ENCODE measurements around the gene FAM107B. TPM values are rescaled to one million over a fixed set of nuclear protein-coding genes. Genes with fewer than 3 reads are reported as not detected.

Gene FAM107B
- total and polyA plus RNA-seq, 2 of the 4 experiments (the other 2 are of a cell fraction) = 26.4 to 27.1 TPM

GRCh38 chr10:14616465-14616864 lies 158.2 kb downstream of the FAM107B start:
- WGBS, 2 experiments (ENCODE audit: extremely low coverage in 2 of 2, insufficient read length in 1 of 2) = 86% methylated on average over 1 of the region's 2 CpGs; no CpG with 5 or more reads in 1 of the 2 experiments
- H3K9me1 ChIP-seq (ENCODE audit: insufficient read depth, low read length) = no peaks in the 10 kb centered on the region; the same call in 1 of the 2 replicates
- H3K27me3 ChIP-seq (ENCODE audit: control insufficient read depth, insufficient read depth, low read length) = no peaks in the 10 kb centered on the region
- ChIA-PET POLR2A (ENCODE audit: unreplicated experiment) (no interaction called here), CTCF (no interaction called here)
- no peak overlapping the region for H3K56ac ChIP-seq (ENCODE audit: extremely low read depth, insufficient read depth, low read length)
- intact Hi-C loops (cut with micrococcal nuclease) (loop anchor here (5.0 kb wide), 1 partner anchor 36 kb away; no protein-coding TSS in a partner anchor), in situ Hi-C loops (cut with MboI; ENCODE audit: low sequenced_read_pairs) (no loop called here), dilution Hi-C loops (cut with HindIII; ENCODE audit: low sequenced_read_pairs, unreplicated experiment) (no loop called here)
- H3K9ac ChIP-seq (ENCODE audit: low read depth, low read length) = no peak overlapping the region
- no peak overlapping the region for H2AK9ac ChIP-seq (replicated peaks; ENCODE audit: low read depth, low read length, poor library complexity)
- H2BK15ac ChIP-seq (ENCODE audit: low read depth, low read length) = no peak overlapping the region
- no peak overlapping the region for H3K4me2 ChIP-seq (ENCODE audit: low read depth, low read length)
- no peak overlapping the region for H4K5ac ChIP-seq (ENCODE audit: low read depth, low read length)
- no peak overlapping the region for H3K4ac ChIP-seq (ENCODE audit: low read depth, low read length)
- no peaks in the 10 kb centered on the region for H3K9me3 ChIP-seq (ENCODE audit: control insufficient read depth, insufficient read depth, low read length)
- H4K91ac ChIP-seq (ENCODE audit: insufficient read depth, low read depth, low read length) = no peak overlapping the region
- DNase-seq (no peak), ATAC-seq (ENCODE audit: low read depth) (no peak)
- no peak overlapping the region for H2AFZ ChIP-seq (replicated peaks; ENCODE audit: low read length, poor library complexity)
- H2AK5ac ChIP-seq (ENCODE audit: low read depth, low read length) = no peak overlapping the region
- H3K27ac ChIP-seq (ENCODE audit: insufficient read depth, low read length) = no peak overlapping the region
- H3K18ac ChIP-seq (ENCODE audit: low read depth, low read length) = no peak overlapping the region
- no peak overlapping the region for H4K8ac ChIP-seq (ENCODE audit: low read depth in 2 of 2, low read length in 2 of 2)
- no peak overlapping the region for H3K14ac ChIP-seq (replicated peaks; ENCODE audit: low read depth, low read length)
- BruUV-seq (replicated peaks) = no TSS peak
- H3K36me3 ChIP-seq (ENCODE audit: control insufficient read depth, insufficient read depth, low read length) = no peaks in the 10 kb centered on the region
- H3K79me1 ChIP-seq (ENCODE audit: low read depth in 1 of 2, low read length in 2 of 2) = no peaks in the 10 kb centered on the region
- no peak overlapping the region for H2BK20ac ChIP-seq (ENCODE audit: low read depth, low read length)
- TF ChIP-seq, protein P1, sequence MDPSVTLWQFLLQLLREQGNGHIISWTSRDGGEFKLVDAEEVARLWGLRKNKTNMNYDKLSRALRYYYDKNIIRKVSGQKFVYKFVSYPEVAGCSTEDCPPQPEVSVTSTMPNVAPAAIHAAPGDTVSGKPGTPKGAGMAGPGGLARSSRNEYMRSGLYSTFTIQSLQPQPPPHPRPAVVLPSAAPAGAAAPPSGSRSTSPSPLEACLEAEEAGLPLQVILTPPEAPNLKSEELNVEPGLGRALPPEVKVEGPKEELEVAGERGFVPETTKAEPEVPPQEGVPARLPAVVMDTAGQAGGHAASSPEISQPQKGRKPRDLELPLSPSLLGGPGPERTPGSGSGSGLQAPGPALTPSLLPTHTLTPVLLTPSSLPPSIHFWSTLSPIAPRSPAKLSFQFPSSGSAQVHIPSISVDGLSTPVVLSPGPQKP (IDR thresholded peaks at IDR 0.05; ENCODE audit: borderline replicate concordance, low read depth, low read length) = no peak
- TF ChIP-seq MAZ (IDR thresholded peaks at IDR 0.05; ENCODE audit: borderline replicate concordance, low read depth, low read length) (no peak), RAD21 (IDR thresholded peaks at IDR 0.05; ENCODE audit: low read length) (no peak)
- no peak overlapping the region for H2BK120ac ChIP-seq (ENCODE audit: low read depth, low read length)
- no peak overlapping the region for H2BK5ac ChIP-seq (ENCODE audit: low read depth, low read length, poor library complexity, severe bottlenecking)
- no peak overlapping the region for H3K23ac ChIP-seq (ENCODE audit: low read depth, low read length)
- no peak overlapping the region for H3K4me3 ChIP-seq (ENCODE audit: insufficient read depth, low read depth, low read length)
- no peaks in the 10 kb centered on the region for H4K20me1 ChIP-seq (ENCODE audit: insufficient read depth, low read length)
- H3K4me1 ChIP-seq (ENCODE audit: control insufficient read depth, insufficient read depth, low read length) = peaks cover 4% of the 10 kb centered on the region; the same call in 1 of the 2 replicates

All from IMR-90 (cell line).